ENCODE data around the gene NEURL4.
"Not testable (repeated sequence)": the region's sequence is repeated elsewhere in the genome, so short reads cannot be mapped to it uniquely, and the experiment has no call there.

The NEURL4 gene

DNA sequence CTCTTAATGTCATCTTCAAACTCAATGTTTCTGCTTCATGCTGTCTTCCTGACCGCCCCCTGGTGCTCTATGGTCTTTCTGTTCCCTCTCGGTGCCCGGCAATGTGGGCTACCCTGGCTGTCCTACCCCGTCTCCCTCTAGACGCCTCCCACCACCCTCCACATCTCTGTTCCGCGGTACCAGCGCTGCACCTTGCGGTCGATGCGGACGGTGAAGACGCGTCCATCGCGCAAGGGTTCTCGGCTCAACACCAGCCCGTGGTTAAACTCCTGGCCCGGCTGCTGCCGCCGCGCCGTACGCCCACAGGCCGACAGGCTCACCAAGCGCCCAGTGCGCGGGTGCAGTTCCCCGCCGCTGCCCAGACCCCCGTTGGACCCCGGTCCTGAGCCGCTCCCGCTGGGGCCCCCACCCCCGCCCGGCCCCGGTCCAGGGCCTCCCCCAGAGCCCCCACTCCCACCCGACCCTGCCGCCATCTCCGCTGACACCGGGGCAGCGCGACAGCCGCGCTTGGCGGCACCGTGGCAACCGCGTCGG is at the start of gene NEURL4:
NEURL4 (minus strand) TSS at position 496 of the 534 bp plus-strand sequence; CDS start at position 473, 23 bp downstream.
- DNase-seq = peak; percentile 53

DNA sequence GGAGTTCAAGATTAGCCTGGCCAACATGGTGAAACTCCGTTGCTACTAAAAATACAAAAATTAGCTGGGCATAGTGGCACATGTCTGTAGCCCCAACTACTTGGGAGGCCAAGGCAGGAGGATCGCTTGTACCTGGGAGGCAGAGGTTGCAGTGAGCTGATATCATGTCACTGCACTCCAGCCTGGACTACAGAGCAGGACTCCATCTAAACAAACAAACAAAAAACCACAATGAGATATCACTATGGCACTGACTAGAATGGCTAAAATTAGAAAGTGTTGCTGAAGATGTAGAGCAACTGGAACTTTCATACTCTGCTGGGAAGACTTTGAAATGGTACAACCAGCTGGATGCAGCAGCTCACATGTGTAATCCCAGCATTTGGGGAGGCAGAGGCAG is 45.2 kb upstream of the NEURL4 start:
- DNase-seq = no peak

DNA sequence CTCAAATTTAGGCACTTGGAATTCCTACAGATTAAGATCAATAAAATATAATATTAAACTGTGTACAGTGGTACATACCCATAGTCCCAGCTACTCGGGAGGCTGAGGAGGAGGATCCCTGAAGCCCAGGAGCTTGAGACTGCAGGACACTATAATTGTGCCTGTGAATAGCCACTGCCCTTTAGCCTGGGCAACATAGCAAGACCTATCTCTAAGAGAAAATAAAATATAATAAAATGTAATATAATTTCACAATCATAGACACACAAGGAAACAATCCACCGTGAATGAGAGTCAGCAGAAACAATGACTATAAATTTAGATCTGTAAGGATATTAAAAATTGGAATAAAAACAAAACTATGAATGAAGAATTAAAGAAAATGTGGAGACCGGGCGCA is 41.7 kb upstream of the NEURL4 start:
- no peak for DNase-seq

DNA sequence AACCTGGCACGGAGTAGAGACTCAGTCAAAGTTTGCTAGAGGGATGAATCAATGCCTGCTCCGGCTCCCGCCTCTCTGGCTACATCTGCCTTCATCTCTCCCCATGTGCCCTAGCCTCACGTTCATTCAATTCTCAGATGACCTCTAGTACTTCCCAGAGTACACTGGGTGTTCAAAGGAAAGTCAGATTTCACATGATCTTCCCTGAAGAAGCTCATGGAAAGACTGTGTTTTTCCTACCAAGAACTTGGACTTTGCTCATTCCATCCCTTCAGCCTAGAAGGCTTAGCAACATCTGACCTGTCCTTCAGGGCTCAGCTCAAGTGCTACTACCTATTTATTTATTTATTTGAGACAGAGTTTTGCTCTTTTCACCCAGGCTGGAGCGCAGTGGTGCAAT is 40.7 kb upstream of the NEURL4 start:
- no peak for DNase-seq

DNA sequence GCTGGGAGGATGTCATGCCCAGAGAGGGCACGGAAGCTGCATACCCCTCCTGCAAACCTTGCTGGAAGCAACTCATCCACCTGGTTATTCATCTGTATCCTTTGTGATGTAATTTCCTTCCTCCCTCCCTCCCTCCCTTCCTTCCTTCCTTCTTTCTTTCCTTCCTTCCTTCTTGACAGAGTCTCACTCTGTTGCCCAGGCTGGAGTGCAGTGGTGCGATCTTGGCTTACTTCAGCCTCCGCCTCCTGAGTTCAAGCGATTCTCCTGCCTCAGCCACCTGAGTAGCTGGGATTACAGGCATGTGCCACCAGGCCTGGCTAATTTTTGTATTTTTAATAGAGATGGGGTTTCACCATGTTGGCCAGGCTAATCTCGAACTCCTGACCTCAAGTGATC is 39.5 kb upstream of the NEURL4 start:
- not testable (repeated sequence) for DNase-seq

DNA sequence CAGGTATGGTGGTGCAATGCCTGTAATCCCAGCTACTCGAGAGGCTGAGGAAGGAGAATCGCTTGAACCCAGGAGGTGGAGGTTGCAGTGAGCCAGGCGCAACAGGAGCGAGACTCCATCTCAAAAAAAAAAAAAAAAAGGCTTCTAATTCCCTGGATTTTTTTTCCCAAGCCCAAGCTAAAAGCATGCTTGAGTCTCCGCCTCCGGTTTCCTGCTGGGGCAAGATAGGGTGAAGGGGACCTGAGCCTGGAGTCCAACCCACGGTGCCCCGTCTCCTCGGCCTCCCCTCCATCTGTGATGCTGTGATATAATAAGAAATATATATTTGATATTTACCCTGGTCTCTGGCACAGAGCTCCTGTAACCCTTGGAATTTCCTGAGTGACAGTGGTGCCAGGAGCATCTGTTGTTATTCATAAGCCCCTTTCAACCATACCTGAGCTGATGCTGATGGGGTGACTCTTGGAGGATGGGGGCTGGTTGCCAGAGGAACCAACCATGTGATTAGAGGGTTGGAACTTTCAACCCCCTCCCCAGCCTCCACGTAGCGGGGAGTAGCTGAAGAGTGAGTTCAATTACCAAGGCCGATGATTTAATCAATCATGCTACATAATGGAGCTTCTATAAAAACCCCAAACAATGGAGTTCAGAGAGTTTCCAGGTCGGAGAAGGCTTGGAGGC is 38.9 kb upstream of the NEURL4 start:
- no peak for DNase-seq

DNA sequence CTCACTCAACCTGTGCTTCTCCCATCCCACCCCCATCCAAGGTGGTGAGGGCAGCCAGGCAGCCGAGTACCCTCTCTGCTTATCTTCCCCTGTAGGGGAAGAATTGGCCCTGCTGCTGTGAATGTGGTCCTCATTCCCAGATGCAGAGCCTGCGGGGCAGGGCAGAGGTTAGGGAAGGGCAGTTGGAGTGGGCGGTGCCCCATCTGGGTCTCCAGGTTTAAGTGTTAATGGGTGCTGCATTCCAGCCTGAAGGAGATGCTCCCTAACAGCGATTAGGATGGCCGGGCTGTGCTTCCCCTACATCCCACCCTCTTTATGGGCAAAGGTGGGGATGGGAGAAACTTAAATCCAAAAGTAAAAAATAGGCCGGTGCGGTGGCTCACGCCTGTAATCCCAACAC is 37.9 kb upstream of the NEURL4 start:
- no peak for DNase-seq

DNA sequence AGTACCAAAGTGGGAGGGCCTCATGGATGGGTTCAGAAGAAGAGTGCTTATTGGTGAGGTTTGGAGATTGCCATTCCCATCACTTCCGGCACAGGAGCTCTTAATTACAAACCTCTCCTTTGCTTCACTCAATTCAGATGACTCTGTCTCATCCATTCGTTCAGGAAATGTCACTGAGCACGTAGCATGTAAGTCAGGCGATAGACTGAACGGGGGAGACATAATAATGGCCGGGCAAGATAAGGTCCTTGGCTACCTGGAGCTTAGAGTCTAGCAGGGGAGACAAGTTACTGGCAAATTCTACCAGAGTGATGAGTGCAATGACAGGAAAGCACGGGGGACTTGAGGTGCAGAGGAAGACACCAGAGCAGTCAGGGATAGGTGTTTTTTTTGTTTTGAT is 36.8 kb upstream of the NEURL4 start:
- not testable (repeated sequence) for DNase-seq

DNA sequence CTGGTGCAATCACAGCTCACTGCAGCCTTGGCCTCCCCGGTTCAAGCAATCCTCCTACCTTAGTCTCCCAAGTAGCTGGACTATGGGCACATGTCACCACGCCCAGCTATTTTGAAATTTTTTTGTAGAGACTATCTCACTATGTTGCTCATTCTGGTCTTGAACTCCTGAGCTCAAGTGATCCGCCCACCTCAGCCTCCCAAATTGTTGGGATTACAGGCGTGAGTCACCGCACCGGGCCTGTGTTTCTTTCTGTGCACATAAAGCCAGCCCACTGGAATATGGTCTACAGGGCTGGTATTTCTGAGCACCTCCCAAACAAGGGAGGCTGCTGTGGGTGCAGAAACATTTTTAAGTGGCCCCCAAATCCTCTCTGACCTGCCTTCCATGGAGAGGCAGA is 34.2 kb upstream of the NEURL4 start:
- no peak for DNase-seq

DNA sequence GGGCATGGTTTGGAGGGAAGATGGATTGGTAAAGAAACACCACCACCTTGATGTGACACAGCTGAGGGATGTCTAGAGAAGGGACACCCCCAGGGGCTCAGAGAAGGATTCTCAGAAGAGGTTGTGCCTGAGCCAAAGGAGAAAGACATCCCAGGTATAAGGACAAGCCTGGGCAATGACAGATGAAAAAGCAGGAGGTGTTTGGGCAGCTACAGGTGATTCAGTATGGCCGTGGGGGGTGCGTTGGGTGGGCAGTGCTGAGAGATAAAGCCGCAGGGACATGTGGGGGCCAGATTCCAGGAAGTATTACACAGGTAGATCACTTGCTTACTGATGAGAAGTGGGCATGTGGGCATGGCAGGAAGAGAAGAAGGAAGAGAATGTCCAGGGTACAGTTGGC is 32.8 kb upstream of the NEURL4 start:
- no peak for DNase-seq

DNA sequence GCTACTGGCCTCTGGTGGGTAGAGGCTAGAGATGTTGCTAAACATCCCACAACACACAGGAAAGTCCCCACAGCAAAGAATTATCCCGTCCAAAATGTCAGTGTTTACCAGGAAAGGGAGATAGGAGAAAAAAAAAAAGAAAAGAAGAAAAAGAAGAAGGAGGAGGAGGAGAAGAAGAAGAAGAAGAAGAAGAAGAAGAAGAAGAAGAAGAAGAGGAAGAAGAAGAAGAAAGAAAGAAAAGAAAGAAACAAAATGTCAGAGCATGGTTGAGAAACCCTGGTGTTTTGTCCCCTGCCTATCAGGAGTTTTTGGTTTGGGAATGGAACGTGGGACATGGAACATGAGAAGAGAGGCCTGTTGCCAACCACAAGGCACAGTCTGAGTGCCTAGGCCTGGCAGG is 28.2 kb upstream of the NEURL4 start:
- no peak for DNase-seq

DNA sequence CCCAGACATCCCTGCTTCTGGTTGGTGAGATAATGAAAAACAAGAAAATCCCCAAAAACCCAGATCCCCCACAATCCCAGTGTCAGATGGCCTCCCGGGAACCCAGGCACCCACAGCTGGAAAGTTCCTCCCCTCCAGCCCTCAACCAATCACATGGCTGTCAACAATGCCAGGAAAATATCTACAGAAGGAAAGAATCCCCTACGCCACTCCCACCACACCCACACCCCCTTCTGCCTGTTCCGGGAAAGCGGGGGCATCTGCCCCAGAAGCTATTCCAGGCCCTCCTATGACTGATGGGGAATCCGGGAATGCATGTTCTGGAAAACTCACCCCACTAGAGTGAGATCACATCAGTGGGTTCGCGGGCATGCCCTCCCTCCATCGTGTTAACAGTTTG is 27.6 kb upstream of the NEURL4 start:
- no peak for DNase-seq

DNA sequence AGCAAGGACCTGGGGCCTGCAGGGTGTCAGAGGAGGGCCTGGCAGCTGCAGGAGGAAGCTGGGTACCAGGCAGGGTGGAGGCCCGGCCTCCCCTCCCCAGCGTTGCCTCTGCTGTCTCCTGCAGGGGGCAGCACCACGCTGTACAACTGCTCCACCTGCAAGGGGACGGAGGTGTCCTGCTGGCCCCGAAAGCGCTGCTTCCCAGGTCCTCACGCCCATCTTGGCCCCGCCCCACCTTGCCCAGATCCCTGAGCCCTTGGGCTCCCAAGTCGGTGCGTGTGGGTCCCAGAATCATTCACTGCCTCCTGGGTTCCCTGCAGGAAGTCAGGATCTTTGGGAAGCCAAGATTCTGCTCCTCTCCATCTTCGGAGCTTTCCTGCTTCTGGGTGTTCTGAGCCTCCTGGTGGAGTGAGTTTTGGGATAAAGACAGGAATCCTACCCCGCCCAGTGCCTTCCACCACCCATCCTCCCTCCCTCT is 27.0 kb upstream of the NEURL4 start:
- DNase-seq = peak; percentile 88

DNA sequence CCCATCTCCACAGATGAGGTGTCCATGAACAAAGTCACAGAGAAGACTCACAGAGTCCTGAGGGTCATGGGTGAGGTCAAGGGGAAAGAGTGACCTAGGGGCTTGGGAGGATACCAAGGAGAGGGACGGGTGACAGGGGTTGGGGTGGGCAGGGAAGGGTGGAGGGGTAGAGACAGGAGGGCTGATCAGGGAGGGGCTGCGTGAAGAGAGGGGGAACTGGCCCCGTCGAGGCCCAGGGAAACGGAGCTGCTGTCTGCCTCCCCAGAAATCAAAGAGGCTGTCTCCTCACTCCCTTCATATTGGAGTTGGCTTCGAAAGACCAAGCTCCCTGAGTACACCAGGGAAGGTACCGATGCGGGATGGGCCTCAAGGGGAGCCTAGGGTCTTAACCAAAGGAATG is 26.4 kb upstream of the NEURL4 start:
- DNase-seq = no peak

DNA sequence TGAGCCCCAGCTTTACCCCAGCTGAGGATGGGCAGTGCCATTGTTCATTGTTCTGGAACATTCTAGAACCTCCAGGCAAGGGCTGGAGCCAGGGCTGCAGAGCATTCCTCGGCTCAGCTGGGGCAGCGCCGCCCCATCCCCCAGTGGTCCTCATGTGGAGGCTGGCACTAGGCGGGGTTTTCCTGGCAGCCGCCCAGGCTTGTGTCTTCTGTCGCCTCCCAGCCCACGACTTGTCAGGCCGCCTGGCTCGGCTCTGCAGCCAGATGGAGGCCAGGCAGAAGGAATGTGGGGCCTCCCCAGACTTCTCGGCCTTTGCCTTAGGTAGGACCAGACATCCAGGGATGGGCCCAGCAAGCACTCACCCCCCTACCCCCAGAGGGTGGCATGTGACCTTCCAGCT is 25.9 kb upstream of the NEURL4 start, which contains the start of gene TMEM95:
TMEM95 (plus strand) TSS at position 104 of the 400 bp plus-strand sequence; CDS start at position 153, 49 bp downstream.
- DNase-seq = no peak

DNA sequence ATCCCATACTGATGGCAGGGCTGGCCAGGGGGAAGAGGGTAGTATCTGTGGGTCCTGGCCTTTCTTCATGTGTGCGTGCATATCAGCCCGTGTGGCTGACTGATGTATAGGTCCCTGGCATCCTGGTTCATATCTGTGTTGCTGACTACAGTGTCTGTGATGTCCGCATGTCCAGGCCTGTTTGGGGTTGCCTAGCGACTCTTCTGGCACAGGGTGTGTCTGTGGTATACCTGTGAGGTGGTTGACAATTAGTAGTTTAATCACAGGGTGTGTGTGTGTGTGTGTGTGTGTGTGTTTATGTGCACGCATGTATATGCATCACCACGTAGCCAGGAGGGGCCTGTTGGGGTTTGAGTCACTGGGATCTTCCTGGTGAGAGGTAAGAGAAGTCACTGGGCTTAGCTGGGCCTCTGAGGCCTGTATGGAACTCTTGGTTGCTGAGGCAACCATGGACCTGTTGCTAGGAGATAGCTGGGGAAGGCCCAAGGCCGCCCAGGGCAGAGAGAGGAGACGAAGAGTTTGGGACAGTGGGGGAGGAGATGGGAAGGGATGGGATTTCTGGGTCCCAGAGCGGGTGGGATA is 25.2 kb upstream of the NEURL4 start:
- peak; percentile 38 for DNase-seq

DNA sequence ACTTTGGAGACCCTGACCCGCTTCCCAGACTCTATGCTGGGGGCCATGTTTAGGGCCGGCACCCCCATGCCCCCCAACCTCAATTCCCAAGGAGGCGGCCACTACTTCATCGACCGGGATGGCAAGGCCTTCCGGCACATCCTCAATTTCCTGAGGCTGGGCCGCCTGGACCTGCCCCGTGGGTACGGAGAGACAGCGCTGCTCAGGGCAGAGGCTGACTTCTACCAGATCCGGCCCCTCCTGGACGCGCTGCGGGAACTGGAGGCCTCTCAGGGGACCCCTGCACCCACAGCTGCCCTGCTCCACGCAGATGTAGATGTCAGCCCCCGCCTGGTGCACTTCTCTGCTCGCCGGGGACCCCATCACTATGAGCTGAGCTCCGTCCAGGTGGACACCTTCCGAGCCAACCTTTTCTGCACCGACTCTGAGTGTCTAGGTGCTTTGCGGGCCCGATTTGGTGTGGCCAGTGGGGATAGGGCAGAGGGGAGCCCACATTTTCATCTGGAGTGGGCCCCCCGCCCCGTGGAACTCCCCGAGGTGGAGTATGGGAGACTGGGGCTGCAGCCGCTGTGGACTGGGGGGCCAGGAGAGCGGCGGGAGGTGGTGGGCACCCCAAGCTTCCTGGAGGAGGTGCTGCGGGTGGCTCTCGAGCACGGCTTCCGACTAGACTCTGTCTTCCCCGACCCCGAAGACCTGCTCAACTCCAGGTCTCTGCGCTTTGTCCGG is 23.9 kb upstream of the NEURL4 start:
- DNase-seq = no peak

DNA sequence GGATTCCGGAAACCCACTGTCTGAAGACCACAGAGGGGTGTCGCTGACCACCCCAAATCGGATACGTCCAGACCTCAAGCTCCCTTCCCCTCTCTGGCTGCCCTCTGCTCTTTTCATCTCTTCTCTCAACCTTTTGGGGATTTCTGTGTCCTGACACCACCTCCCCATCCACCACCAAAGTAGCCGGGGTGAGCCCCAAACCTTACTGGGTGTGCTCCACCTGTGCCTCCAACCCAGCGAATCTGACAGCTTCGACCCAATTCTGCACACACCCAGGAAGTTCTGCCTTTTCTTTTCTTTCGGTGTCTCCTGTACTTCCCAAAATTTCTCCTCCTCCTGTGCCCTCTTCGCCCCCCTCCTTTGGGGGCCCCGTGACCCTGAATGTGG is 23.4 kb upstream of the NEURL4 start:
- peak; percentile 30 for DNase-seq

DNA sequence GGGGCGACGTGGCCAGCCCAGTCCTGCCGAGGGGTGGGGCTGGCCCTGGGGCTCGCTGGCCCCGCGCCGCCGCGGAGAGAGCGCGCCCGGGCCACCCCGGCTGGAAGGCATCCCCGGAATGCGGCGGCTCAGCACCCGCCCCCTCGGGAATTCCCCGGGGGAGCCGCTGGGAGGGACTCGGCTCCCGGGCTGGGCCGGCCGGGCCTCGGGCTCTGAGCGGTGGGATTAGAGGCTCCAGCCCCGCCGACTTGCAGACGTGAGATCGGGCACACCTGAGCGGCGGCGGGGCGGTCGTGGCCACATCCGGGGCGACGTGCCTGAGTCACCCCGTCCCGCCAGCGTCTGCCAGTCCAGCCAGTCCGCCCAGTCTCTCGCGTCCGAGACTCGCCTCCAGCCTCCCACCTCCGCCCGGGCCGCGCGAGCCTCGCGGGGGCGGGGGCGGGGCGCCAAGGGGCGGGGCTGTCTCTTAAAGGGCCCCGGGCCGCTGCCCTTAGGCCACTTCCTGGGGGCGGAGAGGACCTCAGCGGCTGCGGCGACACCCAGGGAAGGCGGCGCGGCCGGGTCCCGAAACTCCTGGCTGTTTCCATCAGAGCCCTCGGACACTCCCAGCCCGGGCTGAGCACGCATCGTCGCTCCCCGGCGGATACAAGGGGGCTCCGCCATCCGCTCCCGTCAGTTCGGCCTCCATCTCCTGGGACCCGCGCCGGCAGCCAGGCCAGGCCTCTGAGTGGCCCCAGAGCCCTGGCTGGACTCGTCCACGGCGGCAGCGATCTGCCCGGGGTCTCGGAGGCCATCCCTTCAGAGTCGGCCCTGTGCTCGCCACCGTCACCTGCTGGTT is 22.7 kb upstream of the NEURL4 start, which contains the start of gene KCTD11:
KCTD11 (plus strand) TSS at position 498 of the 838 bp plus-strand sequence.
- peak; percentile 84 for DNase-seq

DNA sequence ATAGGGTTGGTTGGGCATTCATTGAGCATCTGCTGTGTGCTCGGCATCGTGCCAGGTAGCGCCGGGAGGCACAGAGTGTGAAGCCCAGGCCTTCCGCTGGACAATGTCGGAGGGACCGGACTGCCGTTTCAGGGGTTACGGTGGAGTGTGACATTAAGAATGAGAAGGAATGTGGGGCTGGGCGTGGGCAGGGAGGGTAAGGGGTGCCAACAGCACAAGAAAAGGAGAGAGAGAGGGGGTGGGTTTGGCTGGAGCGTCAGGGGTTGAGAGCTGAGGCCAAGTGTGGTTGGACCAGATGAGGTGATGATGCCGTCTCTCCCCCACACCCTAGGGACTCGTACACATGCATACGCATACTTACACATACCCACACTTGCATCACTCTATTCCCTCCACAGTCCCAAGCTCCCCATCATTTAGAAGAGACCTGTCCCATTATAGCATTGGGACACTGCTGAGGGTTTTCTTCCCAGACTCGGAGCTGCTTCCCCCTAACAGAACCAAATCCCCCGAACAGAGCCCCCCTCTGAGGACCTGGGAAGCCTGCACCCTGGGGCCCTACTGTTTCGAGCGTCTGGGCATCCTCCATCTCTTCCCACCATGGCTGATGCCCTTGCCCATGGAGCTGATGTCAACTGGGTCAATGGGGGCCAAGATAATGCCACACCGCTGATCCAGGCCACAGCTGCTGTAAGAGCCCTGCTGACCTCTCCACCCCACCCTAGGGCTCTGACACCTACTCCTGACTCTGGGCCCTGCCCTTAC is 19.5 kb upstream of the NEURL4 start:
- no peak for DNase-seq

DNA sequence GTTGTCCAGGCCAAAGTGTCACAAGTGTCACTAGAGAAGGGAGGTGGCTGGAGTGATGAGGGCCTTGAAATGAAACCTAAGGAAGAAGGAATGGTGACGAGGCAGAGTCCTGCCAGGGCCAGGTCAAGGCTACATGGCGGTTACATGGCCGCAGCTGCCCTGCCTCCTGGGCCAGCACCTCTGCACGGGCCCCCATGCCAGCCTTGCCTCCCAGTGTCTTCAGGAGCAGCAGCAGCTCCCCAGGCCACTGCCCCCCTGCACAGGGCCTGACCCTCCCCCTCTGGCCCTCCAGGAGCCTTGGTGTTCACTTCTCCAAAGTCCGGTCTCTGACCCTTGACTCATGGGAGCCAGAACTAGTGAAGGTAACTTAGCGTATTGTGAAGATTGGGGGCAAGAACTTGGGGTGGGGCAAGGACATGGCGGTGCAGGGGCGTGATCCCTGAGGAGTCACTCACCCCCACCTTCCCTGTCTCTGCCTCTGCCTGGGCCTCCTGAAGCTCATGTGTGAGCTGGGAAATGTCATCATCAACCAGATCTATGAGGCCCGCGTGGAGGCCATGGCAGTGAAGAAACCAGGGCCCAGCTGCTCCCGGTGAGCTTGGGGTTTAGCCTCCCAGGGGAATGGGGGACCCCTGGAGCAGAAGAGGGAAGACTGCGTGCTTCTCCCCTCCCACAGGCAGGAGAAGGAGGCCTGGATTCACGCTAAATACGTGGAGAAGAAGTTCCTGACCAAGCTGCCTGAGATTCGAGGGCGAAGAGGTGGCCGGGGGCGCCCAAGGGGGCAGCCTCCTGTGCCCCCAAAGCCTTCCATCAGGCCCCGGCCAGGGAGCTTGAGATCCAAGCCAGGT is 18.7 kb upstream of the NEURL4 start:
- no peak for DNase-seq
